Activated B cell treated with CpG ODN at 0.5 μM for 24 hours (primary cell): ENCODE measurements around the gene BLCAP. TPM values are rescaled to one million over a fixed set of nuclear protein-coding genes. Genes with fewer than 3 reads are reported as not detected.

Experiments used
- ATAC-seq: fragments of 200-7000 bp; cut with Tn5 transposase; one replicate; pipeline ENCODE4 v1.10.0; 2021; ENCODE audit warnings: low read depth, mild to moderate bottlenecking, moderate library complexity
- CTCF ChIA-PET: fragments of 350-600 bp; sonication (Branson Sonifier 250); formaldehyde crosslinking; loops from one replicate; lab custom pipeline; 2021; ENCODE audit warnings: antibody characterized with exemption; lab: Charles Lee
- POLR2A ChIA-PET: fragments of 350-600 bp; sonication (Branson Sonifier 250); formaldehyde crosslinking; loops from one replicate; lab custom pipeline; 2021; ENCODE audit warnings: antibody characterized with exemption; lab: Charles Lee
- DNase-seq: peaks from one replicate; pipeline ENCODE4 v3.0.0; 2022
- H3K27ac Mint-ChIP-seq: one replicate; pipeline ENCODE4 v1.8.0; 2020; ENCODE audit warnings: mixed read lengths
- H3K27me3 Mint-ChIP-seq: one replicate; pipeline ENCODE4 v1.8.0; 2021; ENCODE audit warnings: mixed read lengths
- H3K36me3 Mint-ChIP-seq: one replicate; pipeline ENCODE4 v1.8.0; 2021; ENCODE audit warnings: low read depth, mixed read lengths
- H3K4me1 Mint-ChIP-seq: one replicate; pipeline ENCODE4 v1.8.0; 2021; ENCODE audit warnings: mixed read lengths
- H3K4me3 Mint-ChIP-seq: one replicate; pipeline ENCODE4 v1.8.0; 2020; ENCODE audit warnings: mild to moderate bottlenecking, mixed read lengths
- H3K9me3 Mint-ChIP-seq: one replicate; pipeline ENCODE4 v1.8.0; 2020; ENCODE audit warnings: mixed read lengths
- intact Hi-C: fragments of 100-400 bp; cut with micrococcal nuclease; formaldehyde crosslinking; loops from one replicate; pipeline ENCODE4 v1.15.1; 2024
- total RNA-seq: library from RNA; stranded (reverse); gene quantifications from 2 replicates; pipeline ENCODE4 v1.2.3, GENCODE V29; 2022
- TF ChIP-seq, protein P1 (sequence below): fragments of 200-600 bp; IDR thresholded peaks from one replicate; pipeline ENCODE4 v1.8.0; 2022; ENCODE audit warnings: antibody characterized with exemption, mild to moderate bottlenecking

Gene BLCAP
- total RNA-seq, 1 donor from 2014 or later = 78.0 TPM

DNA sequence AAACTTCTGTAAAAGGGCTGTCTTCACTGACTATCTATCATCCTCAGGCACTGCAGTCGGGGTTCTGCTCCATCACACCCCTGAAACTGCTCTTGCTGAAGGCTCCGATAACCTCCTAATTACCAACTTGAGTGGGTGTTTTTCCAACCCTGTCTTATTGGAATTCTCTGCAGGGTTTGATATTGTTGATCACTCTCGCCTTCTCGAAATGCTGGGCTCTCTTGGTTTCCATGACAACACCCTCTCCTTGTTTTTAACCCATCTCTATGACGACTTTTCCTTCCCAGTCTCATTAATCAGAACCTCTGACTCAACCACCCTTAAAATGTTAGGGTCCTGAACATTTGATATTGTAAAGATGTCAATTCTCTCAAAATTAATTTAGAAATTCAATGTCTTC lies 46.1 kb downstream of the BLCAP start:
- H3K36me3 Mint-ChIP-seq = no peaks in the 10 kb centered on the region
- DNase-seq (no peak), ATAC-seq (no peak)
- peaks cover 2% of the 10 kb centered on the region for H3K9me3 Mint-ChIP-seq
- H3K27ac Mint-ChIP-seq = no peak overlapping the region
- no peaks in the 10 kb centered on the region for H3K4me1 Mint-ChIP-seq
- H3K27me3 Mint-ChIP-seq = peaks cover 15% of the 10 kb centered on the region
- TF ChIP-seq, protein P1, sequence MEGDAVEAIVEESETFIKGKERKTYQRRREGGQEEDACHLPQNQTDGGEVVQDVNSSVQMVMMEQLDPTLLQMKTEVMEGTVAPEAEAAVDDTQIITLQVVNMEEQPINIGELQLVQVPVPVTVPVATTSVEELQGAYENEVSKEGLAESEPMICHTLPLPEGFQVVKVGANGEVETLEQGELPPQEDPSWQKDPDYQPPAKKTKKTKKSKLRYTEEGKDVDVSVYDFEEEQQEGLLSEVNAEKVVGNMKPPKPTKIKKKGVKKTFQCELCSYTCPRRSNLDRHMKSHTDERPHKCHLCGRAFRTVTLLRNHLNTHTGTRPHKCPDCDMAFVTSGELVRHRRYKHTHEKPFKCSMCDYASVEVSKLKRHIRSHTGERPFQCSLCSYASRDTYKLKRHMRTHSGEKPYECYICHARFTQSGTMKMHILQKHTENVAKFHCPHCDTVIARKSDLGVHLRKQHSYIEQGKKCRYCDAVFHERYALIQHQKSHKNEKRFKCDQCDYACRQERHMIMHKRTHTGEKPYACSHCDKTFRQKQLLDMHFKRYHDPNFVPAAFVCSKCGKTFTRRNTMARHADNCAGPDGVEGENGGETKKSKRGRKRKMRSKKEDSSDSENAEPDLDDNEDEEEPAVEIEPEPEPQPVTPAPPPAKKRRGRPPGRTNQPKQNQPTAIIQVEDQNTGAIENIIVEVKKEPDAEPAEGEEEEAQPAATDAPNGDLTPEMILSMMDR = no peak
- ChIA-PET CTCF (no interaction called here), POLR2A (no interaction called here)
- intact Hi-C loops = no loop called here
- no peak overlapping the region for H3K4me3 Mint-ChIP-seq

DNA sequence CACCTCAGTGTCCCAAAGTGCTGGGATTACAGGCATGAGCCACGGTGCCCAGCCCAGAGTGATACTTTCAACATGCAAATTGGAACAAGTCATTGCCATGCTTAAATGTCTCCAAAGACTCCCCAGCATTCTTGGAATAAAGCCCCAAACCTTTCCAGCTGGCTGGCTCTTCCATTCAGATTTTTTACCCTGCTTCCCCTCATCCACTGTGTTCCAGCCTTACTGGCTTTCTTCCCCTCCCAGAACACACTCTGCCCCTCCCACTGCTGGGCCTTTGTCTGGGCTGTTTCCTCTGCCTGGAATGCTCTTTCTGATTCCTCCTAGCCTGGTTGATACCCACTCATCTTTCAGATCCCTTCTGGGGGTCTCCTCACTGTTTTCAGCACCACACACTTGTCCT lies 46.8 kb downstream of the BLCAP start:
- Mint-ChIP-seq H3K4me3 (no peak overlapping the region), H3K4me1 (no peaks in the 10 kb centered on the region), H3K36me3 (no peaks in the 10 kb centered on the region), H3K27ac (no peak overlapping the region), H3K27me3 (peaks cover 15% of the 10 kb centered on the region), H3K9me3 (peaks cover 3% of the 10 kb centered on the region)
- intact Hi-C loops = no loop called here
- CTCF ChIA-PET = no interaction called here
- TF ChIP-seq, protein P1 = no peak
- ATAC-seq (no peak), DNase-seq (no peak)
- POLR2A ChIA-PET = no interaction called here

DNA sequence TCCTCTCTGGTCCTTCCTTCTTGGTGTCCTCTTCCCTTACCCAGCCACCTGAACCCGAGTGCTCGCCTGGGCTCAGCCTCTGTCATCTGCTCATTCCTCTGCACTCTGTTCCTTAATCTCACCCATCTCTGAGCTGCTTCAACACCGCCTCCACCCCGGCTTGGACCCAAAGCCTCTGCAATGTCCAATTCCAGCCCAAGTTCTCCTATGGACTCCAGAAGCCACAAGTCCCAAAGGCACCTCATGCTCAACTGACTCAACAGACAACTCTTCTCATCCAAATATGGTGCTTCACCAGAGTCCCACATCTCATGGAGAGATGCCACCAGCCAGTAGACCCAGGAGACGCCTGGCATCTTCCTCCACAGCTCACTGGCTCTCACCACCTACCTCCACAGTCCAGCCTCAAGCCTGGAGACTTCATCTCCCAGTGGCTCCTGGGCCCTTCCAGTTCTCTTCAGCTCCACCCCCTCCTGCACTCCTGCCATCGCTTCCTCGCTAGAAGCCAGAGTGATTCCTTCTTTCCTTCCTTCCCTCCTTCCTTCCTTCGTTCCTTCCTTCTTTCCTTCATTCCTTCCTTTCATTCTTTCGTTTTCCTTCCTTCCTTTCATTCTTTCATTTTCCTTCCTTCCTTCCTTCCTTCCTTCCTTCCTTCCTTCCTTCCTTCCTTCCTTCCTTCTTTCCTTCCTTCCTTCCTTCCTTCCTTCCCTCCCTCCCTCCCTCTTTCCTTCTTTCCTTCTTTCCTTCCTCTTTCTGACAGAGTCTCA lies 47.6 kb downstream of the BLCAP start:
- intact Hi-C loops = no loop called here
- TF ChIP-seq, protein P1 = no peak
- Mint-ChIP-seq H3K27me3 (peaks cover 18% of the 10 kb centered on the region), H3K4me1 (no peaks in the 10 kb centered on the region), H3K36me3 (no peaks in the 10 kb centered on the region), H3K27ac (no peak overlapping the region), H3K9me3 (peaks cover 8% of the 10 kb centered on the region), H3K4me3 (no peak overlapping the region)
- ChIA-PET CTCF (no interaction called here), POLR2A (no interaction called here)
- ATAC-seq (no peak), DNase-seq (no peak)

DNA sequence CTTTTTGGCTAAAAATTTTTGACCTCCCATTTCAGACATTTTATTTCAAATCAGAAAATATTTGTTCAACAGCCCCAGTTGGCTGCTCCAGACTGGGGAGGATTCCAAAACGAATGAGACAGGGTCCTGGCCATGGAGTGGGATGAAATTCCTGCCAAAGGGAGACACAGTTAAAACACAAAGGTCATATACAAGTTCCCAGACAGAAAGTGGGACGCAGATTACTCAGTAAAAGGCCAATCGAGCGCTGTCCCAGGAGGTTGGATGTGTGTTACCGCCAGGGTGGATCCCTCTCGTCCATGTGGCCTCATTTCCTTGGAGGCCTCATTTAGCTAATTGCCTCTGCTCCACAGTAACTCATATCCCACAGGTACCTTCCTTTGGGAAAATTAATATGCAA lies 48.4 kb downstream of the BLCAP start:
- ATAC-seq (no peak), DNase-seq (no peak)
- intact Hi-C loops = no loop called here
- Mint-ChIP-seq H3K27ac (no peak overlapping the region), H3K36me3 (no peaks in the 10 kb centered on the region), H3K27me3 (peaks cover 22% of the 10 kb centered on the region), H3K9me3 (peaks cover 8% of the 10 kb centered on the region), H3K4me3 (no peak overlapping the region), H3K4me1 (no peaks in the 10 kb centered on the region)
- POLR2A ChIA-PET = no interaction called here
- TF ChIP-seq, protein P1 = no peak
- CTCF ChIA-PET = no interaction called here

DNA sequence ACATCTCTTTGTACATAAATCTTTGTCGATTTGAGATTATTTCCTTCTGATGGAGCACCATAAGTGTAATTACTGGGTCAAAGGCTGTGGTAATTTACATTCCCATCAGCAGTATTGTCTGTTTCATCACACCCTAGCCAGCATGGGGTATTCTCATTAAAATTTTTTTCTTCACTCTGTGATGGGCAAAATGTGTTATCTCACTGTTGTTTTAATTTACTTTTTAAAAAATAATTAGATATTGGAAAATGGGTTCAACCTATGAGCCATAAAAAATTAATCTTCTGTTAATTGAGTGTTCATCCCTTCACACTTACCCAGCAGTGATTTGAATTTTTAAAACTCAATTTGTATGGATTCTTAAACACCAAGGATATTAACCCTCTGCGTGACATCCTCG lies 50.6 kb downstream of the BLCAP start:
- no peaks in the 10 kb centered on the region for H3K36me3 Mint-ChIP-seq
- H3K4me1 Mint-ChIP-seq = no peaks in the 10 kb centered on the region
- DNase-seq (no peak), ATAC-seq (no peak)
- peaks cover 22% of the 10 kb centered on the region for H3K27me3 Mint-ChIP-seq
- TF ChIP-seq, protein P1 = no peak
- intact Hi-C loops = no loop called here
- peaks cover 8% of the 10 kb centered on the region for H3K9me3 Mint-ChIP-seq
- no peak overlapping the region for H3K27ac Mint-ChIP-seq
- POLR2A ChIA-PET = no interaction called here
- CTCF ChIA-PET = no interaction called here
- no peak overlapping the region for H3K4me3 Mint-ChIP-seq
